SK-MEL-5 (cell line): ENCODE measurements around the gene FER. TPM values are rescaled to one million over a fixed set of nuclear protein-coding genes. Genes with fewer than 3 reads are reported as not detected.
"Not testable (repeated sequence)": the region's sequence is repeated elsewhere in the genome, so short reads cannot be mapped to it uniquely, and the experiment has no call there.

Experiments used
- DNase-seq: peaks from one replicate; pipeline ENCODE4 v3.0.0-alpha.2; 2016; ENCODE audit warnings: low read depth, low spot score
- in situ Hi-C: cut with HindIII; loops from 2 replicates; pipeline ENCODE4 v1.10.0; 2016; ENCODE audit warnings: low sequenced_read_pairs, high pct_unique_total_duplicates, low pct_unique_long_range_greater_than_20kb
- total RNA-seq: library from RNA; depleted of rRNA; stranded (reverse); fragments of >200 nt; shearing (Covaris generic); gene quantifications from 2 replicates; pipeline ENCODE4 v1.2.3, GENCODE V29; 2014

FER gene
- total RNA-seq, 1 experiment from 2014 or later: 20.1 TPM

DNA sequence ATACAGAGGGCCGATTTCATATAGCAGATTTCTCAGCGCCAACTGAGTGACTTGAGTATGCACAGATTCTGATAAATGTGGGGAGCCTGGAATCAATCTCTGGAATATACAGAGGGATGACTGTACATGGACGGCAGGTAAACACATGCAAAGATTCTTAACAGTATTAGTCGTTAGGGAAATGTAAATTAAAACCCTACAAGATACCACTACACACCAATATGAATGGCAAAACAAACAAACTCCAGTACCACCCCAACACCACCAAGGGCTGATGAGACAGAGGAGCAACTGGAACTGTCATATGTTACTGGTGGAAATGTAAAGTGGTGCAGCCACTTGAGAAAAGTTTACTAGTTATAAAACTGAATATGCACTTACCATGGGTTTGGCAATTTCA, 8.3 kb upstream of the FER start:
- in situ Hi-C loops: no loop called here
- no peak for DNase-seq

DNA sequence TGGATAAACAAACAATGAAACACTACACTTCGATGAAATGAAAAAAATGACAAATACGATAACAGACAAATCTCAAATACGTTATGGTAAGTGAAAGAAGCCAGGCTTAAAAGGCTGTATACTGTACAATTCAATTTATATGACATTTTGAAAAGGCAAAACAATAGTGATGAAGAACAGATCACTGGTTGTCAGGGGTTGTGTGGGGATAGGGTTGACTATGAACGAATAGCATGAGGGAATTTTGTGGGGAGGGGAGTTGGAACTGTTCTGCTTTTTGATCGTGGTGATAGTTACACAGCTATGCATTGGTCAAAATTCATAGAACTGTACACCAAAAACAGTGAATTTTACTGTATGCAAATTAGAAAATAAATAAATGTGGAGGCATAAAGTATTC, 7.8 kb upstream of the FER start:
- in situ Hi-C loops: no loop called here
- no peak for DNase-seq

DNA sequence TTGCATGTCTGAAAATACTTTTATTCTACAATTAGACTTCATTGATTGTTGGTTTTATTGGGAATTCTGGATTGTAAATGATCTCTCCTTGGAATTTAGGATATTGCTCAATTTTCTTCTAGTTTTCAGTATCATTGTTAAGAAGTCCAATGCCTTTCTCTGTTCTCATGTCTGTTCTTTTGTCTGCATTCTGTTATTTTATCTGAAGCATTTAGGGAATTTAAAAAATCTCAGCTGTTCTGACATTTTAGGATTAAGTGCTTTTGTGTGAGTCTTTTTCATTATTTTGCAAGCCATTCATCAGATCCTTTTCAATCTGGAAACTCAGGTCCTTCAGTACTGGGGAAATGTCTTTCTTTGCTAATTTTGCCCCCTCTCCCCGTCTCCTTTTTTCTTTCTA, 4.4 kb upstream of the FER start:
- in situ Hi-C loops: no loop called here
- DNase-seq: no peak

DNA sequence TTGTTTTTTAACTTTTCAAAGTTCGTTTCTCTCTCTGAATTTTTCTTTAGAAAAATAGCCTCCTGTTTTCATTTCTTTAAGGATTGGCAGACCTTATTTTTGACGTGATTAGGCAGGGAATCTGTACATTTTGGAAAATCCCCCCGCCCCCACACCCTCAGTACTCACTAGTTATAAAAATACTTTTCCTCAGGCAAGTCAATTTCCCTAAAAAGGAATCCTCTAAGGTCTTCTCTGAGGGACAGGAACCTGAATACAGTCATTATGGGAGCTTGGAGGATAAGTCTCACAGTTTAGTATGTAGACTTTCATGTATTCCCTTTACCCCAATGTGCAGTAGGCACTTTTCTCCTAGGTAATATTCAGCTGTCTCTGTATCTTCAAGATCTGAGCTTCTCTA, 3.9 kb upstream of the FER start:
- DNase-seq: no peak
- in situ Hi-C loops: no loop called here

DNA sequence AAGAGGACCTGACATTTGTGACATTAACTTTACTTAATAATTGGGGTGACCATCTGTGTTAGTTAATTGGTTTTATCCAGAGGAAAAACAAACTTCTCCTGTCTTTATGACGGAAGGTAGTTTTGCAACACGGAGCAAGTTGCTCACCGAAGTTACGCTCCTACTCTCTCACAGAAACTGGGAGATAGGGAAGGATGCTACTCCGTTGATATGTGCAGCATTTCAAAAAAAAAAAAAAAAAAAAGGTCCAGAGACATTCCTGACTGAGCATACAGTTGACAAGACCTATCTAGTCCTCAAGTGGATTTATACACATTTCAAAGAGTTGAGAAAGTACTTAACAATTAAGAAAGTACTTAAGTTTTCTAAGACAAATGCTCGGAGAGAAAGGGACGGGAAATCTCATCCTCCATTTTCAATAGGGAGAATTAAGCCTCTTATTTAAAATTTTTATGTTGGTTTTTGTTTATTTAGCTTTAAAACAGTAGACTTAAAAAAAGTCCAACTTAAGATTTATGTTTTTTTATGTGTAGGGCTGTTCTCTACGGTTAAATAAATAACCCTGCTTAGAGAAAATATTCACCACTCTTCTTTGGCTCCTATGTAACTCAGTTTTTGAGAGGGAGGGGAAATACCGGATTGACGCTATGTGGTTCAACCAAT, 455 bp upstream of the FER start:
- in situ Hi-C loops: no loop called here
- DNase-seq: no peak

DNA sequence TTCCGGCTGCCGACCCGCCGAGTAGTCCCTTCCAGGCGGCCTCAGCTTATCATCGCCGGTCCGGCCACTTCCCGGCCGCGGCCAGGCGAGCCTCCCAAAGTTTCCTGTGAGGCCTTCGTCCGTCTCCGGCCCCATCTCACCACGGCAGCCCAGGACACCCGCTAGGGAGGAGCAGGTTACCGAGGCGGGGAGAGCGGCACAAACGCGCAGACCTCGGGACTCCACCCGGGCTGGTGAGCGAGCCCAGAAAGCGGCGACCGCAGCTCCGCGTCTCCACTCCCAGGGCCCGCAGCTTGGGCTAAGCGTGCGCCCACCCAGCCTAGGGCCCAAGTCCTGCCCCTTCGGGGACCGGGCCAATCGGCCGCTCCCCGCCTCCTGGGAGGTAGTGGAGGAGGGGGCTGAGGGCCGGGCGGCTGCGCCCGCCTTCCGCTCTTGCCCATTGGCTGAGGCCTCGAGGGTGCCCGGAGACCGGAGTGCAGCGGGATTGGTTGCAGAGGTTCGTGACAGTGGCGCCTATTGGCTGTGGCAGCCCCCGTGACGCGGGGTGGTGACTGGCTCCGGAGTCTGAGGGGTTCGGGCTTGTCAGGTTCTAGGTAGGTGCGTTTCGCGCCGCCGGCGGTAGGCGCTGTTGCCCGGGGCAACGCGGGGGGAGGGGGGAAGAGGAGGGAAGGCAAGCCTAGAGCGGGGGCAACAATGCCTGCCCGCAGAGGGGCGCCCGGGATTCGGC, 867 bp downstream of the FER start:
- DNase-seq: peak; percentile 98
- in situ Hi-C loops: no loop called here

DNA sequence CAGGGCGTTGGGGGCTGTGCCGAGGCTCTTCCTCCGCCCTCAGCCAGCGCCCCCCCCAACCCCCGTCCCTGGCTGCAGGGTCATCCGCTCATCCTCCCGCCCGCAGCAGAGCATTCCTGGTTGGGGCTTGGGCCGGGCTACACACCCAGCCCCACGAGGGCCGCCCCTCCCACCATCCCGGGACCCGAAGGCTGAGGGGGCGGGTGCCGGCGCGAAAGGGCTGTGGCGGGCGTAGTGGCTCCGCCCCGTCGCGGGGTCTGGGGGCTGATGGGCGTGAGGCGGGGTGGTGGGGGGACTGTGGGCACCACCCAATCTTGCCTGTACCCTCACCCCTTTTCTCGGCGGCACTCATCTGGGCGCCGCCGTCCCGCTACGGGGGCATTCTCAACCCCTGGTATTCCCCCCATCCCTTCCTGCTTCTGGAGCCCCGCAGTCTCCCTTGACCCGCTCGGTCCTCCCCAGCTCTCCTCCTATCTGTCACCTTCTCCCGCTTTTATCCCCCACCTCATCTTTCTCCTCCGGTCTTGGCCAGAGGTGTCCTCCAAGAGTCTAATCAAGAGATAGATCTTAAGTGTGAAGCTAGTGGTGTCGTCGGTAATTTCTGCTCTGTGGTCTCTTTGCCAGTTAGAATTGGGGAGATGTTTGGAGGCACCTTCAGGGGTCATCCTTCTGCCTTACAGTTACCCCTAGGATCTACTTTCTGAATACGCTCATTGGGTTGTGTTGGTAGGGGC, 1.6 kb downstream of the FER start:
- in situ Hi-C loops: no loop called here
- peak; percentile 24 for DNase-seq

DNA sequence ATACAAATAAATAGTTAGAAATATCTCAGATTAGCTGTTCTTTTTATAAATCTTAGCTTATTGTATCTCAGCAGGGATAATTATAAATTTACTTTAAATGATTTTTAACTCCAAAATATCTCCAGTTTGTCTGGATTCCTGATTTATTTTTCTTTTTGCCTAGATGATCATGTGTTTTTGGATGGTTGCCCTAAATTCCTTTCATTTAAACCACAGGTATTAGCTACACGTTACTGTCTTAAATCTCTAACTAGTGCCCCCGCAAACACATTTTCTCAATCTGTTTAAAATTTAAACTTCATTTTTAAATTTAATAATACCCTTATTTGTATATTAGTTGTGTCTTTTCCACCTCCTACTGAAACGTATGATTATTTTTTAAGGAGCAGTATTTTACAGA, 5.6 kb downstream of the FER start:
- no peak for DNase-seq
- in situ Hi-C loops: no loop called here

DNA sequence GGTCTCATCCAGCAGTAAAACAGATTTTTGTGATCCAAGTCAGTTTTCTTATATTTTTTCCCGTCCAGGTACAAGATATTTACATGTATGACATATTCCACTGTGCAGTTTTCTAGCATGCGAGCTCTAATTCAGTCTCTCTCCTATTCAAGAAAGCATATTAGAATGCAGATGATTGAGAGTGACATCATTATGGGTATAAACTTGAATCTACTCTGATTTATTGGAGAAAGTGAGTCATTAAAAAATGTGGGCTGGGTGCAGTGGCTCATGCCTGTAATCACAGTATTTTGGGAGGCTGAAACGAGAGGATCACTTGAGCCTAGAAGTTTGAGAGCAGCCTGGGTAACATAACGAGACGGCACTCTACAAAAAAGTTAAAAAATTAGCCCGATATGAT, 6.2 kb downstream of the FER start:
- in situ Hi-C loops: no loop called here
- no peak for DNase-seq

DNA sequence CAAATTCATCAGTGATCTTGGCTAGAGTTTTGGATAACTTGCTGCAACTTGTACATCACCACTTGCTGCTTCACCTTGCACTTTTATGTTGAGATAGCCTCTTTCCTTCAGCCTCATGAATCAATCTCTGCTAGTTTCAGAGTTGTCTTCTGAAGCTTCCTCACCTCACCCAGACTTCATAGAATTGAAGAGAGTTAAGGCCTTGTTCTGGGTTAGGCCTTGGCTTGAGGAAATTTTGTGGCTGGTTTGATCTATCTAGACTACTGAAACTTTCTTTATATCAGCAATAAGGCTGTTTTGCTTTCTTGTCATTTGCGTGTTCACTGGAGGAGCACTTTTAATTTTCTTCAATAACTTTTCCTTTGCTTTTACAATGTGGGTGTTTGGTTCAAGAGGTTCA, 12.8 kb downstream of the FER start:
- in situ Hi-C loops: no loop called here
- DNase-seq: no peak

DNA sequence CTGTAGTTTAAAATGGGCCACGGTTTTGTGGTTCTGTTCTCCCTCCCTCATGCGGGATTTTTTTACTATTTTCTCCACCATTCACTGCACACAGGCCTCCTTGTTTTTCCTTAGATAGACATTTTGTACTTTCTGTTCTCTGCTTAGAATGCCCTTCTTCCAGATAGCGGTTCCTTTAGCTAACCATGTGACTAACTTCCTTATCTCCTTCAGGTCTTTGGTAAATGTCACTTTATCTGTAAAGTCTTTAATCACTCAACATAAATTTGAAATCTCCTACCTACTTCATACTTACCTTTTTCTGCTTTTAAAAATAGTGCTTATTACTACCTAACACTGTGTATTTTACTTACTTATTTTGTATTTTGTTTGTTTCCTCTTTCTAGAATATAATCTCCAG, 15.0 kb downstream of the FER start:
- in situ Hi-C loops: no loop called here
- DNase-seq: peak; percentile 4

DNA sequence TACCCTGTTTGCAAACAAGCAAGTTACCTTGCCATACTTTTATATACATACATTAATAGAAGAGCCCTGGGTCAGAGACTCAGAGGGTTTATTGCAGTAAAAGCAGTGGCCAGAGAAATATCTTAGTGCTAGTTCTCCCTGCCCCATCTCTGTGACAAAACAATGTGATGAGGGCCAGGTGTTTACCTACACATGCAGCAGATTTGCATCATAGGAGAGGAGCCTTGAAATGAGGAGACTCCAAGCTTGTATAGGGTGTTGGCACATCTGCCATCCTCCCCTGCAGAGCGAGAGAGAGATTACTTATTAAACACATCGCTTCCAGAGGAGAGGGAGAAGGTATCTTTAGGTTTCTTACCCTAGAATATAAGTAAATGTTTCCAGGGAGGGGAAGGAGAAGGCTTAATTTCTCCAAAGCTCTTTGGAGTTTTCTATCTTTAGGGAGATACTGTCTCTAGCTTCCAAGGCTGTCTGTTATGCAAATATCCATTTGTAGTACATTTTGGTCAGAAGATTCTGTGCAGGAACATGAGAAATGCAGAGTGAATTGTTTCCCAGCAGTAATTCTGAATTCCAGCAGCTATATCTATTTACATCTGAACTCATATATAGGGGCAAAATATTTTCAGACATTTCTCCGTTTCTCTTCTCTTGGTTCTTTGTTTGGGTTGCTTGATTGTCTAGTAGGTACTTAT, 15.7 kb downstream of the FER start:
- no peak for DNase-seq

DNA sequence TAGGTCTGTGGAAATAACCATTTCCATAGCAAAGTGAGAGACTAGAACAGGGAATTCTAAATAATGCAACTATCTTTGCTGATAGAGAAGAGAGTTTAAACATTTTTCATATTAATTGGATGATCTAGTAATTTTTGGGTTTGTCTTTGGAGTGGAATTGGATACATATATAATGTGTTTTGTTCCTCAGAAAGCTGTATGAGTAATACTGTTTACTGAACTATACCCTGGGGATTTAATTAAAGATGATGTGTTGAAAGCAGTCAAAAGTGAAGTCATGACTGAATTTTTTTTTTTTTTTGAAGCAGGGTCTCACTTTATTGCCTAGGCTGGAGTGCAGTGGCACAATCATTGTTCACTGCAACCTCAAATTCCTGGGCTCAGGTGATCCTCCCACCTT, 17.9 kb downstream of the FER start:
- DNase-seq: no peak
- in situ Hi-C loops: no loop called here

More for the DNA sequence above, 15.7 kb downstream of the FER start:
- in situ Hi-C loops: no loop called here

DNA sequence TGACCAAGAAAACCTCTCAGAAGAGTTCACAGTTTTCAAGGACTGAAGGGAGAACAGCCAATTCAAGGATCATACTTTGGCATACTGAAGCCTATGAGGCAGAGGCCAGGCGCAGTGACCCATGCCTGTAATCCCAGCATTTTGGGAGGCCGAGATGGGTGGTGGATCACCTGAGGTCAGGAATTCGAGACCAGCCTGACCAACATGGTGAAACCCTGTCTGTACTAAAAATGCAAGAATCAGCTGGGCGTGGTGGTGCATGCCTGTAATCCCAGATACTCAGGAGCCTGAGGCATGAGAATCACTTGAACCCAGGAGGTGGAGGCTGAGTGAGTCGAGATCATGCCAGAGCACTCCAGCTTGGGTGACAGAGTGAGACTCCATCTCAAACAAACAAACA, 19.2 kb downstream of the FER start:
- DNase-seq, in situ Hi-C loops: not testable (repeated sequence)

DNA sequence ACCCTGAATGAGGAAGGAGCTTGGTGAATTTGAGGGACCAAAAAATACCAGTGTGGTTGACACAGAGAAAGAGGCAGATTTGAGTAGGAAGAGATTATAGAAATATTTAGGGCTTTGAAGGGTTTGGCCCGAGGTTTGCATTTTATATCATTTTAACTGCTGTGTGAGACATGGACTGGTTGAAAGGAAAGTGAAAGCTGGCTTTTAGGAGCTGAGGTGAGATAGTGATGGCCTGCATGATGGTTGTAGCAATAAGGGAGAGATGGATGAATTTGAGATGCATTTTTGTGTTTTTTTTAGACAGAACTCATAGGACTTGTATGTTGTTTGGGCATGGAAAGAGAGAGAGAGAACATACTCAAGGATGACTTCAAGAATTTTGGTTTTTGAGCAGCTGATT, 21.7 kb downstream of the FER start:
- in situ Hi-C loops: no loop called here
- DNase-seq: no peak

DNA sequence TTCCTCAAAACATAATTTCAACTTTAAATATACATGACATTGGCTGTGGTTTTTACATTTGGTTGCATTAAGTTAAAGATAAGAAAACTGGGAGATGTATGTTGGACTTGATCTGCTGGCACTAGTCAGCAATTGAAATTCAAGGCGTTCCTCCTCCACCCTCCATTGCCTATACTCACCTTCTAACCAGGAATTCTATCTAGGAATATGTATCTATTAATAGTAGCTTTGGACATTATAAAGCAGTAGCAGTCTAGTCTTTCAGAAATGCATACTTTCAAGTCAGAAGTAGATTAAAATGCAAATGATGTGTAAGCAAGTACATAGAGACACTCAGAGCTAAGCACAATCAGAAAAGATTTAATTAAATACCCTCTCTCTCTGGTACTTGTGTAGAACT, 24.9 kb downstream of the FER start:
- in situ Hi-C loops: no loop called here
- DNase-seq: no peak

DNA sequence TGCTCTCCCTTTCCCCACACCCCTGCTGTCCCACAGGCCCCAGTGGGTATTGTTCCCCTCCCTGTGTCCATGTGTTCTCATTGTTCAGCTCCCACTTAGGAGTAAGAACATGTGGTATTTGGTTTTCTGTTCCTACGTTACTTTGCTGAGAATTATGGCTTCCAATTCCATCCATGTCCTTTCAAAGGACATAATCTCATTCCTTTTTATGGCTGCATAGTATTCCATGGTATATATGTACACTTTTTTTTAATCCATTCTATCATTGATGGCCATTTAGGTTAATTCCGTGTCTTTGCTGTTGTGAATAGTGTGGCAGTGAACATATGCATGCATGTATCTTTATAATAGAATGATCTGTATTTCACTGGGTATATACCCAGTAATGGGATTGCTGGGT, 25.6 kb downstream of the FER start:
- DNase-seq: no peak
- in situ Hi-C loops: no loop called here

DNA sequence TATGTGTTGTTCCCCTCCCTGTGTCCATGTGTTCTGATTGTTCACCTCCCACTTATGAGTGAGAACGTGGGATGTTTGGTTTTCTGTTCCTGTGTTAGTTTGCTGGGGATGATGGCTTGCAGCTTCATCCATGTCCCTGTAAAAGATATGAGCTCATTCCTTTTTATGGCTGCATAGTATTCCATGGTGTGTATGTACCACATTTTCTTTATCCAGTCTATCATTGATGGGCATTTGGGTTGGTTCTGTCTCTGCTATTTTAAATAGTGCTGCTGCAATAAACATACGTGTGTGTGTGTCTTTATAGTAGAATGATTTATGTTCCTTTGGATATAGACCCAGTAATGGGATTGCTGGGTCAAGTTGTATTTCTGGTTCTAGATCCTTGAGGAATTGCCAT, 26.4 kb downstream of the FER start:
- in situ Hi-C loops: not testable (repeated sequence)

More for the DNA sequence above, 26.4 kb downstream of the FER start:
- not testable (repeated sequence) for DNase-seq
